IMR-90 (cell line): ENCODE results near the gene CWH43. TPM values are rescaled to one million over a fixed set of nuclear protein-coding genes. Genes with fewer than 3 reads are reported as not detected.

Experiments
- ATAC-seq: fragments of 200-7000 bp; cut with Tn5 transposase; 2 replicates; pipeline ENCODE4 v1.9.1; 2020; ENCODE audit warnings: low read depth, mild to moderate bottlenecking, moderate library complexity
- BruUV-seq: library from RNA; stranded (reverse); fragments of 400-500 nt; replicated peaks from 2 replicates; lab custom pipeline; 2021; lab: Mats Ljungman, UMichigan
- CTCF ChIA-PET: fragments of 300-600 bp; formaldehyde crosslinking; extraction: SDS; loops from one replicate; lab custom pipeline; 2021; ENCODE audit warnings: antibody characterized with exemption; lab: Yijun Ruan, JAX
- POLR2A ChIA-PET: fragments of 300-600 bp; sonication (Branson Sonifier 250); formaldehyde crosslinking; loops from one replicate; lab custom pipeline; 2022; ENCODE audit warnings: antibody characterized with exemption; ENCODE audit not compliant: unreplicated experiment; lab: Charles Lee
- DNase-seq: peaks from one replicate; pipeline ENCODE4 v3.0.0; 2013
- H2AFZ ChIP-seq: replicated peaks from 2 replicates; pipeline ENCODE3; 2013; ENCODE audit warnings: low read length, mild to moderate bottlenecking; ENCODE audit not compliant: poor library complexity
- H2AK5ac ChIP-seq: 2 replicates; pipeline ENCODE4 v1.6.1; 2013; ENCODE audit warnings: low read depth, low read length, inconsistent platforms
- H2AK9ac ChIP-seq: replicated peaks from 2 replicates; pipeline ENCODE3; 2013; ENCODE audit warnings: mild to moderate bottlenecking, low read depth, low read length, moderate library complexity; ENCODE audit not compliant: poor library complexity
- H2BK120ac ChIP-seq: 2 replicates; pipeline ENCODE4 v1.6.1; 2013; ENCODE audit warnings: low read depth, low read length, inconsistent platforms
- H2BK15ac ChIP-seq: 3 replicates; pipeline ENCODE4 v1.6.1; 2013; ENCODE audit warnings: low read depth, low read length, inconsistent platforms
- H2BK20ac ChIP-seq: 2 replicates; pipeline ENCODE4 v1.6.1; 2013; ENCODE audit warnings: low read depth, mild to moderate bottlenecking, inconsistent platforms, low read length, moderate library complexity
- H2BK5ac ChIP-seq: 2 replicates; pipeline ENCODE4 v1.6.1; 2013; ENCODE audit warnings: mild to moderate bottlenecking, low read depth, low read length, inconsistent platforms; ENCODE audit not compliant: poor library complexity, severe bottlenecking
- H3K14ac ChIP-seq: replicated peaks from 2 replicates; pipeline ENCODE4 v1.6.1; 2013; ENCODE audit warnings: low read depth, low read length, inconsistent platforms
- H3K18ac ChIP-seq: 2 replicates; pipeline ENCODE4 v1.6.1; 2013; ENCODE audit warnings: low read depth, low read length, control low read depth
- H3K23ac ChIP-seq: 2 replicates; pipeline ENCODE4 v1.6.1; 2013; ENCODE audit warnings: low read depth, low read length, inconsistent platforms
- H3K27ac ChIP-seq: 2 replicates; pipeline ENCODE4 v1.5.1; 2013; ENCODE audit warnings: mild to moderate bottlenecking, control low read depth, low read length; ENCODE audit not compliant: insufficient read depth
- H3K27me3 ChIP-seq: 2 replicates; pipeline ENCODE4 v1.6.1; 2013; ENCODE audit warnings: low read length; ENCODE audit not compliant: control insufficient read depth, insufficient read depth
- H3K36me3 ChIP-seq: 2 replicates; pipeline ENCODE4 v1.6.1; 2013; ENCODE audit warnings: low read length, mixed read lengths; ENCODE audit not compliant: control insufficient read depth, insufficient read depth
- H3K4ac ChIP-seq: 2 replicates; pipeline ENCODE4 v1.6.1; 2013; ENCODE audit warnings: low read depth, low read length, inconsistent platforms
- H3K4me1 ChIP-seq: 2 replicates; pipeline ENCODE4 v1.6.1; 2013; ENCODE audit warnings: low read length, mixed read lengths; ENCODE audit not compliant: control insufficient read depth, insufficient read depth
- H3K4me2 ChIP-seq: 2 replicates; pipeline ENCODE4 v1.6.1; 2013; ENCODE audit warnings: low read depth, mild to moderate bottlenecking, control low read depth, low read length, moderate library complexity
- H3K4me3 ChIP-seq: 2 replicates; pipeline ENCODE4 v1.5.1; 2013; ENCODE audit warnings: low read depth, mild to moderate bottlenecking, control low read depth, low read length, moderate library complexity; ENCODE audit not compliant: insufficient read depth
- H3K56ac ChIP-seq: 2 replicates; pipeline ENCODE4 v1.6.1; 2013; ENCODE audit warnings: low read length, inconsistent platforms; ENCODE audit not compliant: insufficient read depth; ENCODE audit errors: extremely low read depth
- H3K79me1 ChIP-seq, 2 experiments: 2 replicates each; pipeline ENCODE4 v1.6.1; 2013; ENCODE audit warnings: low read length in 2 of 2, inconsistent platforms in 1 of 2, low read depth in 1 of 2
- H3K9ac ChIP-seq: 2 replicates; pipeline ENCODE4 v1.6.1; 2013; ENCODE audit warnings: low read depth, low read length, control low read depth
- H3K9me1 ChIP-seq: 2 replicates; pipeline ENCODE4 v1.6.1; 2013; ENCODE audit warnings: low read length, inconsistent platforms; ENCODE audit not compliant: insufficient read depth
- H3K9me3 ChIP-seq: 2 replicates; pipeline ENCODE4 v1.6.1; 2013; ENCODE audit warnings: low read length; ENCODE audit not compliant: control insufficient read depth, insufficient read depth
- H4K20me1 ChIP-seq: 2 replicates; pipeline ENCODE4 v1.6.1; 2013; ENCODE audit warnings: low read length, inconsistent platforms; ENCODE audit not compliant: insufficient read depth
- H4K5ac ChIP-seq: 2 replicates; pipeline ENCODE4 v1.6.1; 2013; ENCODE audit warnings: mild to moderate bottlenecking, low read depth, low read length, control low read depth
- H4K8ac ChIP-seq, 2 experiments: 2 replicates each; pipeline ENCODE4 v1.6.1; 2013; ENCODE audit warnings: low read depth in 2 of 2, low read length in 2 of 2, control low read depth in 1 of 2, inconsistent platforms in 1 of 2
- H4K91ac ChIP-seq: 2 replicates; pipeline ENCODE4 v1.6.1; 2013; ENCODE audit warnings: low read depth, low read length, inconsistent platforms; ENCODE audit not compliant: insufficient read depth
- BHLHE40 ChIP-seq: fragments of 150-350 bp; IDR thresholded peaks from 2 replicates; pipeline ENCODE4 v1.6.1; 2016; ENCODE audit warnings: mild to moderate bottlenecking, low read depth, low read length
- CEBPB ChIP-seq: IDR thresholded peaks from 2 replicates; pipeline ENCODE4 v1.6.1; 2012; ENCODE audit warnings: low read depth, low read length, improper control_type of control experiment
- CHD1 ChIP-seq: IDR thresholded peaks from 2 replicates; pipeline ENCODE4 v1.6.1; 2012; ENCODE audit warnings: low read depth, low read length, improper control_type of control experiment
- CTCF ChIP-seq: conservative IDR thresholded peaks from 2 replicates; pipeline ENCODE4 v1.5.1; 2012; ENCODE audit warnings: mild to moderate bottlenecking, low read depth, low read length, improper control_type of control experiment
- ELK1 ChIP-seq: fragments of 150-350 bp; IDR thresholded peaks from 2 replicates; pipeline ENCODE4 v1.6.1; 2016; ENCODE audit warnings: low read depth, mild to moderate bottlenecking, low read length, moderate library complexity, borderline replicate concordance
- FOS ChIP-seq: fragments of 150-350 bp; IDR thresholded peaks from 2 replicates; pipeline ENCODE4 v1.6.1; 2016; ENCODE audit warnings: low read depth, low read length
- MAFK ChIP-seq: IDR thresholded peaks from 2 replicates; pipeline ENCODE4 v1.6.1; 2012; ENCODE audit warnings: low read depth, low read length, improper control_type of control experiment
- MAZ ChIP-seq: IDR thresholded peaks from 2 replicates; pipeline ENCODE4 v1.6.1; 2012; ENCODE audit warnings: low read depth, mild to moderate bottlenecking, low read length, improper control_type of control experiment, moderate library complexity, borderline replicate concordance
- MXI1 ChIP-seq: IDR thresholded peaks from 2 replicates; pipeline ENCODE4 v1.6.1; 2012; ENCODE audit warnings: low read depth, mild to moderate bottlenecking, low read length, moderate library complexity, borderline replicate concordance
- NFE2L2 ChIP-seq: fragments of 150-350 bp; IDR thresholded peaks from 2 replicates; pipeline ENCODE4 v1.6.1; 2016; ENCODE audit warnings: low read depth, mild to moderate bottlenecking, low read length
- POLR2A ChIP-seq: IDR thresholded peaks from 2 replicates; pipeline ENCODE4 v1.6.1; 2012; ENCODE audit warnings: mild to moderate bottlenecking, low read depth, low read length
- RAD21 ChIP-seq: IDR thresholded peaks from 2 replicates; pipeline ENCODE4 v1.6.1; 2012; ENCODE audit warnings: low read length, improper control_type of control experiment
- RCOR1 ChIP-seq: IDR thresholded peaks from 2 replicates; pipeline ENCODE4 v1.6.1; 2012; ENCODE audit warnings: mild to moderate bottlenecking, low read length, improper control_type of control experiment; ENCODE audit not compliant: insufficient replicate concordance
- RFX5 ChIP-seq: IDR thresholded peaks from 2 replicates; pipeline ENCODE4 v1.8.0; 2012; ENCODE audit warnings: low read depth, mild to moderate bottlenecking, low read length, moderate library complexity
- SMC3 ChIP-seq: fragments of 150-350 bp; IDR thresholded peaks from 2 replicates; pipeline ENCODE4 v1.6.1; 2016; ENCODE audit warnings: low read depth, mild to moderate bottlenecking, antibody characterized with exemption, low read length, moderate library complexity
- USF2 ChIP-seq: fragments of 150-350 bp; IDR thresholded peaks from 2 replicates; pipeline ENCODE4 v1.6.1; 2017; ENCODE audit warnings: mild to moderate bottlenecking, antibody characterized with exemption, low read length, low read depth
- WGBS, 2 experiments: methylation state at CpG; one replicate each; pipeline versions ENCODE4 v1.1.5 to v1.1.7; 2013; ENCODE audit warnings: missing lambda C conversion rate in 2 of 2; ENCODE audit not compliant: insufficient read length in 1 of 2; ENCODE audit errors: extremely low coverage in 2 of 2; 5-methylcytosine and 5-hydroxymethylcytosine counted together
- dilution Hi-C: fragments of 300-500 bp; cut with HindIII; formaldehyde crosslinking; loops from one replicate; pipeline ENCODE4 v1.14.3; 2018; ENCODE audit warnings: low sequenced_read_pairs; ENCODE audit not compliant: unreplicated experiment
- in situ Hi-C: fragments of 300-500 bp; cut with MboI; formaldehyde crosslinking; loops from 3 replicates; pipeline ENCODE4 v1.14.3; 2019; ENCODE audit warnings: low sequenced_read_pairs, inconsistent platforms, mixed read lengths
- intact Hi-C: fragments of 100-400 bp; cut with micrococcal nuclease; formaldehyde crosslinking; loops from 2 replicates; pipeline ENCODE4 v1.10.0; 2022
- polyA plus RNA-seq, 3 experiments: library from polyadenylated mRNA; depleted of rRNA; stranded (reverse); fragments of >200 nt; gene quantifications; 2 replicates each; pipeline ENCODE4 v1.2.3, GENCODE V29; 2012; ENCODE audit warnings: low replicate concordance in 1 of 3
- total RNA-seq: library from RNA; depleted of rRNA; stranded (reverse); fragments of >200 nt; gene quantifications from 2 replicates; pipeline ENCODE4 v1.2.3, GENCODE V29; 2012

Gene CWH43
- total and polyA plus RNA-seq, 2 of the 4 experiments (the other 2 are of a cell fraction) = not detected

GRCh38 chr4:48986654-48987164 lies 634 bp downstream of the CWH43 start:
- no peak overlapping the region for H3K23ac ChIP-seq
- H3K4ac ChIP-seq = no peak overlapping the region
- no peak overlapping the region for H3K56ac ChIP-seq
- no peaks in the 10 kb centered on the region for H3K4me1 ChIP-seq
- WGBS, 2 experiments = 61% methylated on average over 3 of the region's 27 CpGs; no CpG with 5 or more reads in 1 of the 2 experiments
- H3K4me2 ChIP-seq = no peak overlapping the region
- H3K18ac ChIP-seq = no peak overlapping the region
- H2BK120ac ChIP-seq = no peak overlapping the region
- H2AK9ac ChIP-seq = no peak overlapping the region
- no peak overlapping the region for H2BK5ac ChIP-seq
- no peak overlapping the region for H4K91ac ChIP-seq
- H3K9ac ChIP-seq = no peak overlapping the region
- H2AFZ ChIP-seq = no peak overlapping the region
- TF ChIP-seq NFE2L2 (no peak), SMC3 (no peak), CHD1 (no peak), MAZ (no peak), USF2 (no peak), MXI1 (no peak), ELK1 (no peak), MAFK (no peak), RFX5 (no peak), BHLHE40 (no peak), RCOR1 (no peak), RAD21 (no peak), CEBPB (no peak), FOS (no peak), CTCF (no peak), POLR2A (no peak)
- H3K36me3 ChIP-seq = no peaks in the 10 kb centered on the region
- POLR2A ChIA-PET = no interaction called here
- H4K20me1 ChIP-seq = no peaks in the 10 kb centered on the region
- no peak overlapping the region for H4K5ac ChIP-seq
- H3K9me3 ChIP-seq = 0 out of 2 replicates have a peak, but pooled peaks cover 2% of the 10 kb centered on the region
- intact Hi-C loops = no loop called here
- H2AK5ac ChIP-seq = no peak overlapping the region
- dilution Hi-C loops = no loop called here
- no peak overlapping the region for H2BK15ac ChIP-seq
- BruUV-seq = no TSS peak
- H3K27ac ChIP-seq = no peak overlapping the region
- H3K9me1 ChIP-seq = no peaks in the 10 kb centered on the region
- peaks cover 29% of the 10 kb centered on the region for H3K27me3 ChIP-seq
- no peak overlapping the region for H3K4me3 ChIP-seq
- CTCF ChIA-PET = no interaction called here
- H2BK20ac ChIP-seq = no peak overlapping the region
- no peak overlapping the region for H3K14ac ChIP-seq
- in situ Hi-C loops = no loop called here
- no peak for ATAC-seq
- DNase-seq = no peak
- H3K79me1 ChIP-seq = no peaks in the 10 kb centered on the region
- no peak overlapping the region for H4K8ac ChIP-seq
